ENCODE data around the gene CACNA1G.

- TF ChIP-seq DNMT1 (IDR thresholded peaks at IDR 0.05): no peak
- no peak for TF ChIP-seq RFX1 (IDR thresholded peaks at IDR 0.05)
- no peak for TF ChIP-seq SMARCC2 (IDR thresholded peaks at IDR 0.05; ENCODE audit: low read depth)
- no peak for TF ChIP-seq RFX5 (IDR thresholded peaks at IDR 0.05; ENCODE audit: low read depth, low read length)
- no peak for TF ChIP-seq FOS (IDR thresholded peaks at IDR 0.05; ENCODE audit: extremely low read depth, insufficient read length)
- no peak for TF ChIP-seq TFAP4 (CRISPR knock-in tag; IDR thresholded peaks at IDR 0.05; ENCODE audit: borderline replicate concordance)
- no peak for TF ChIP-seq BCL6 (CRISPR knock-in tag; IDR thresholded peaks at IDR 0.05)
- no peak for TF ChIP-seq EP300 (IDR thresholded peaks at IDR 0.05; ENCODE audit: low read length)
Measured at GRCh38 chr17:50614471-50615051, 54.0 kb downstream of the CACNA1G start.
